Suprapubic skin (tissue), 4 donors: ENCODE data around the gene CRPPA. TPM values are rescaled to one million over a fixed set of nuclear protein-coding genes. Genes with fewer than 3 reads are reported as not detected.

Experiments
- total RNA-seq, 4 donors: library from RNA; depleted of rRNA; stranded (reverse); fragments of >200 nt; gene quantifications; one replicate each; pipeline ENCODE4 v1.1.0, GENCODE V29; 2016

Gene CRPPA
- total RNA-seq, 4 donors from 2014 or later, result 0.95 to 2.0 (median 1.6) TPM

Other genes with a start within 250 kb of the CRPPA start
- 10 to 100 TPM; 14.7 to 40.5 (median 23.4) TPM for gene SOSTDC1, start 44.2 kb upstream of the CRPPA start, total RNA-seq
- not detected for gene LRRC72, start 105.3 kb upstream of the CRPPA start, total RNA-seq
- gene ANKMY2, start 224.2 kb upstream of the CRPPA start, total RNA-seq, result 10 to 100 TPM in 1 of 4 donors, 1 to 10 TPM in 3; 5.2 to 16.2 (median 9.4) TPM
- 10 to 100 TPM; 60.5 to 97.9 (median 84.4) TPM for gene BZW2, start 224.6 kb upstream of the CRPPA start, total RNA-seq